ENCODE measurements around the gene RBMS3.

DNA sequence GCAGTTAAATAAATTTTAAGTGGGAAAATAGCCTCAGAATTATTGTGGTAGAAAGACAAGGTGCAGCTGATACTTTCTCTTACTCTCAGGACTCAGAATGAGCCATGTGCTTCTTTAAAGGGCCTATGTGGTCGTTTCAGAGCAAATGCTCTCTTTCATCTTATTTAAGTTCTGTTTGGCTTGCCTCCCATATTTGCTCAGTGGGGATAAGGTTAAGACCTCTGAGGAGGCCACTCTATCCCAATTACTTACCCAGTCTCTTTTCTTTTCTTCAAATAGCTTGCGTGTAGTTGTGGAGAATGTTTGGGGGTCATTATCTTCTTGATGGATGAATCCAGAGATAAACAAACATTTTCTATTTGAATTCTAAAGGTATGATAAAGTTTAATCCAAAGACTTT lies 221.9 kb downstream of the RBMS3 start:
- TF ChIP-seq, protein P1, sequence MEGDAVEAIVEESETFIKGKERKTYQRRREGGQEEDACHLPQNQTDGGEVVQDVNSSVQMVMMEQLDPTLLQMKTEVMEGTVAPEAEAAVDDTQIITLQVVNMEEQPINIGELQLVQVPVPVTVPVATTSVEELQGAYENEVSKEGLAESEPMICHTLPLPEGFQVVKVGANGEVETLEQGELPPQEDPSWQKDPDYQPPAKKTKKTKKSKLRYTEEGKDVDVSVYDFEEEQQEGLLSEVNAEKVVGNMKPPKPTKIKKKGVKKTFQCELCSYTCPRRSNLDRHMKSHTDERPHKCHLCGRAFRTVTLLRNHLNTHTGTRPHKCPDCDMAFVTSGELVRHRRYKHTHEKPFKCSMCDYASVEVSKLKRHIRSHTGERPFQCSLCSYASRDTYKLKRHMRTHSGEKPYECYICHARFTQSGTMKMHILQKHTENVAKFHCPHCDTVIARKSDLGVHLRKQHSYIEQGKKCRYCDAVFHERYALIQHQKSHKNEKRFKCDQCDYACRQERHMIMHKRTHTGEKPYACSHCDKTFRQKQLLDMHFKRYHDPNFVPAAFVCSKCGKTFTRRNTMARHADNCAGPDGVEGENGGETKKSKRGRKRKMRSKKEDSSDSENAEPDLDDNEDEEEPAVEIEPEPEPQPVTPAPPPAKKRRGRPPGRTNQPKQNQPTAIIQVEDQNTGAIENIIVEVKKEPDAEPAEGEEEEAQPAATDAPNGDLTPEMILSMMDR (IDR thresholded peaks at IDR 0.05): no peak
- TF ChIP-seq POLR2A (IDR thresholded peaks at IDR 0.05): no peak
